GM15510 (cell line): ENCODE data around the gene SMCO4.

Source experiments
- POLR2A ChIP-seq: IDR thresholded peaks from 3 replicates; pipeline ENCODE4 v1.6.1; 2011; ENCODE audit warnings: borderline replicate concordance; ENCODE audit not compliant: insufficient read length; ENCODE audit errors: extremely low read depth

The SMCO4 gene

GRCh38 chr11:93485983-93486382 is 57.2 kb downstream of the SMCO4 start:
- no peak for TF ChIP-seq POLR2A

GRCh38 chr11:93484716-93485115 is 58.5 kb downstream of the SMCO4 start:
- no peak for TF ChIP-seq POLR2A

DNA sequence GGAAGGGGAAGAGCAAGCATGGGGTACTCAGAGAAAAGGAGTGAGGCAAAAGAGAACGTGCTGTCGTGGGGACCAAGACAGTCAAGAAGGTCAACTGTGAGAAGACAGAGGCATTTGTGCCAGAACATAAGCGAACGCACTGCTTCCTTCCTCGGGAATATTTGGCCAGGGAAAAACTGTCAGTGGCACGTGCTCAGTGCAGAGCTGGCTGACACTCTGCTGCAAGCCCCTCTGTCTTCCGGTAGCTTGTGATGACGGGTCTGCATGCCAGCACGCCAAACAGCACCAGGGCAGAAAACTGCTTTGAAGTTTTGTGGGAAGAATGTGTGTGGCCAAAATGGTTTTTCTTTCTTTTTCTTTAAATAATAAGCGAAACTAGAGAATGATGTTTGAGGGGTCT is 60.6 kb downstream of the SMCO4 start:
- no peak for TF ChIP-seq POLR2A

DNA sequence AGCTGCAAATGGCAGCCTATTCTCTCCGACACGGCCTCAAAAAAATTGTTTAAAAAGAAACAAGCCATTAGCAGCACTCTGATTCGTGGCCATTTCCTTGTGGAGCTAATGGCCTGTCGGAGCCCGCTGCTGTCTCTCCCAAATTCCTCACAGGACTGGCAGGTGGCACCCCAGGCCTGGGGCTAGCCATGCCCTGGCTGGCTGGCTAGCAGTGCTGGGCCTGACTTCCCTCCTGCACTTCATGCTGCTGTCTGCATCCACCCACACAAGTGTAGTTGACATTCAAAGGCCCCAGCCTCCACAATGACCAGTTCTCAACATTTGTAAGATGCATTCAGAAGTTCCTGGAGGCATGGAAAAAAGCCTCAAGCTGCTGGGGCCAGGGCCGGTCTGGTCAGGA is 61.5 kb downstream of the SMCO4 start:
- no peak for TF ChIP-seq POLR2A

GRCh38 chr11:93481279-93481678 is 61.9 kb downstream of the SMCO4 start:
- no peak for TF ChIP-seq POLR2A

DNA sequence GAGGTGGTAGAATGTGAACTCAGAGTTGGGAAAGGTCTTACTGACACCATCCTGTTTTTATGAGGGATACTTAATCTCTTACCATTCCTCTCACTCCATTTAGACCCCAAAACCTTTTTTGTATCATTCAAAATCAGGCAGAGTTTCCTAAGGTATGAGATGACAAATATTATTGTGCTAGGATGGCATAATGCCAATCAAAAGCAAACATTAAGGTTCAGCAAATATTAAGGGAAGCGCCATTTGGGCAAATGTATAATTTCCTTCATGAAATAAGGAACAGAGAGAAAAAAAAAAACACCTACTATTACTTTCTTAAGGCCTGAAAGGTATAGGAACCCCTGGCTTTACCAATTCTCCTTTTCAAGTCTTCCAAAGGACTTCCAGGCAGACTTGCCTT is 62.4 kb downstream of the SMCO4 start:
- TF ChIP-seq POLR2A, result no peak

DNA sequence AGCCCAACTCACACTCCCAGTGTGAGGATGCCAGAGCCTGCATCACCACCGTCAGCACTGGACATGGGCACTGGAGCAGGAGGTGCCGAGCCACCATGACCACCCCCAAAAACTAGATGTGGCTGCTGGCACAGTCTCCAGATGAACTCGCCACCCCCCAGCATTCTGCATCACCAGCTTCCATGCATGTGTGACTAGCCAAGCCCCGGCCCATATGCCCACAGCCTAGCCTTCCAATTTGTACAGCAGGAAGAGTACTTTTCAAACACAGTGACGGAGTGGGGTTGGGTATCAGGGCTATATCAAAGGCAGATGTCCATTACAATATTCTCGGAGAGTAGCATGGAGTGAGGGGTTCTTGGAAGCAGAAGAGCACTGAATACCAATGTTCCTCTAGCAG is 62.9 kb downstream of the SMCO4 start:
- no peak for TF ChIP-seq POLR2A

GRCh38 chr11:93478841-93479240 is 64.3 kb downstream of the SMCO4 start:
- TF ChIP-seq POLR2A, result no peak

DNA sequence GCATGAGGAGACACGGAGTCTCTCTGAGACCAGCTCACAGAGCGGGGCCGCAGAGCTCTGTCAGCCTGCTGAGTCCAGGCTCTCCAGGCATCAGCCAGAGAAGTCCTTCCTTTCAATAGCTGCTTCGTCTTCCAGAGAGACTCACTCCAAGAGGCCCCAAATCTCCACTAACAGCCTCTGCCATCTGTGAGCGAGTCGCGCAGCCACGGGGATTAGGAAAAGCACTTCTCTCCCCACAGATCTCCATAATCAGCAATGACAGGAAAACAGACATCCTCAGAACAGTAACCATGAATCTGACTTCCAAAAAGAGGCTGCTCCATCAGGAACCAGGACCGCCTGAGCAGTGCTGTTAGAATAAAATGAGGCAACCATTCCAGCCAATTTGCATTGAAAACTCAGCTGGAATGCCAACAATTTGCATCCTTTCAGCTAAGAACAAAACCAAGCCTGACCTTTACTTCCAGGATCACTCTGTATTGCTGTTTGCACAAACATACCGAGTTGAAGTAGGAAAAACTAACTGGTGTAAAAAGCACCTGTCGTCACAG is 65.4 kb downstream of the SMCO4 start:
- no peak for TF ChIP-seq POLR2A

GRCh38 chr11:93476796-93477195 is 66.4 kb downstream of the SMCO4 start:
- TF ChIP-seq POLR2A, result no peak

- TF ChIP-seq POLR2A, result no peak
These were observed 69.1 kb downstream of the SMCO4 start for GRCh38 chr11:93474123-93474522.

GRCh38 chr11:93468290-93468689 is 74.9 kb downstream of the SMCO4 start:
- no peak for TF ChIP-seq POLR2A

DNA sequence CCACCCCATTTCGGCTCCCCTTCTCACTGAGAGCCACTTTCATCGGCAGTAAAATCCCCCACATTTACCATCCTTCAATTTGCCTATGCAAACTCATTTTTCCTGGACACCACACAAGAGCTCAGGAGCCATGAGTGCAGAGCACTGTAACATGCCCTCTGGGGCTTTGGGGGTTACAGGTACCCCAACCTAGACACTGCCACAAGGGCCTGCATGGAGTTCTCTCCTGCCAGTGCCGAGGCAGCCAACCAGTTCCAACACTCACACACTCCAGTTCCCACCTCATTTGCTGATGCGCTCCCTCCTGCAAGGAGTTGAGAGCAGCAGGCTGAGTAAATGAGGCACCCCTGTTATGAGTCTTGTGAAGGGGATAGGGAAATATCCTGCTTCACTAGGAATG is 76.1 kb downstream of the SMCO4 start:
- no peak for TF ChIP-seq POLR2A

DNA sequence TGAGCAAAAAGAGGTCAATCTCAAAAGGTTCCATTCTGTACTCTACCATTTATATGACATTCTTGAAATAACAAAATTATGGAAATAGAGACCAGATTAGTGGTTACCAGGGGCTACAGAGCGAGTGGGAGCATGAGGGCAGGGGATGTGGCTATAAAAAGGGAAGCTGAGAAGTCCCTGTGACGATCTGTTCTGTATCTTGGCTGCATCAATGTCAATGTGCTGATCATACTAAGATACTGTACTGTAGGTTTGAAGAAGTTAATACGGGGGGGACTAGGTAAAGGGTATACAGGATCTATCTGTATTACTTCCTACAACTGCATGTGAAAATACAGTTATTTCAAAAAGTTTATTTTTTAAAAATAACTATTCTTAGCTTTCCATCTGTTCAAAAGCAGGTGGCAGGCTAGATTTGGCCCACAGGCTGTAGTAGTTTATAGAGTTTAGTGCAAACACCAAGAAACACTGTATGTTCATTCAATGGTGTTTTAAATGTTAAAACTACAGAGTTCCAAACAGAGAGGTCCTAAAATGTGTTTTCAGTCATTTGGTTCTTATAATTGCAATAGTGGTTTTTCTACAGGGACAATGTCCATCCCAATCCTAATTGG is 78.2 kb downstream of the SMCO4 start:
- TF ChIP-seq POLR2A, result no peak

- TF ChIP-seq POLR2A, result no peak
These were observed 84.9 kb downstream of the SMCO4 start for GRCh38 chr11:93458286-93458685.

DNA sequence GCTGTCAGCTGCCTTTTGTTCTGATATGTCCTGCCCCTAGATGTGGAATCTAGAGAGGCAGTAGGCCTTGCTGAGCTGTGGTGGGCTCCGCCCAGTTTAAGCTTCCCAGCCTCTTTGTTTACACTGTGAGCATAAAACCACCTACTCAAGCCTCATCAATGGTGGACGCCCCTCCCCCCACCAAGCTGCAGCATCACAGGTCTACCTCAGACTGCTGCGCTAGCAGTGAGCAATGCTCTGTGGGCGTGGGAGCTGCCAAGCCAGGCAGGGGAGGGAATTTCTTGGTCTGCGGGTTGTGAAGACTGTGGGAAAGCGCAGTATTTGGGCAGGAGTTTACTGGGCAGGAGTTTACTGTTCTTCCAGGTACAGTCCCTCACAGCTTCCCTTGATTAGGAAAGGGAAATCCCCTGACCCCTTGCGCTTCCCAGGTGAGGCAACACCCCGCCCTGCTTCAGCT is 98.5 kb downstream of the SMCO4 start:
- no peak for TF ChIP-seq POLR2A
